ENCODE measurements around the gene ELP1. TPM values are rescaled to one million over a fixed set of nuclear protein-coding genes. Genes with fewer than 3 reads are reported as not detected.
A peak's percentile ranks its signal among the peaks of the same experiment; 100 is the strongest.
"Not testable (repeated sequence)": the region's sequence is repeated elsewhere in the genome, so short reads cannot be mapped to it uniquely, and the experiment has no call there.

ELP1 gene
- total RNA-seq, 1 donor from 2014 or later: 51.9 TPM

- no peaks in the 10 kb centered on the region for H3K4me1 Mint-ChIP-seq (ENCODE audit: low read depth, unreplicated experiment)
- no peak for TF ChIP-seq CTCF (IDR thresholded peaks at IDR 0.05; ENCODE audit: partially characterized antibody, unreplicated experiment)
- H3K4me3 Mint-ChIP-seq (ENCODE audit: unreplicated experiment): no peak overlapping the region
- H3K27me3 Mint-ChIP-seq (ENCODE audit: unreplicated experiment): no peaks in the 10 kb centered on the region
- DNase-seq: no peak
- no peaks in the 10 kb centered on the region for H3K9me3 Mint-ChIP-seq (ENCODE audit: unreplicated experiment)
- H3K27ac Mint-ChIP-seq (ENCODE audit: unreplicated experiment): no peak overlapping the region
- no peaks in the 10 kb centered on the region for H3K36me3 Mint-ChIP-seq (ENCODE audit: unreplicated experiment)
Observed at GRCh38 chr9:108905494-108905893, 28.4 kb downstream of the ELP1 start.

- Mint-ChIP-seq H3K4me3 (ENCODE audit: unreplicated experiment) (no peak overlapping the region), H3K27ac (ENCODE audit: unreplicated experiment) (no peak overlapping the region), H3K27me3 (ENCODE audit: unreplicated experiment) (no peaks in the 10 kb centered on the region), H3K4me1 (ENCODE audit: low read depth, unreplicated experiment) (no peaks in the 10 kb centered on the region), H3K36me3 (ENCODE audit: unreplicated experiment) (no peaks in the 10 kb centered on the region), H3K9me3 (ENCODE audit: unreplicated experiment) (no peaks in the 10 kb centered on the region)
- DNase-seq: no peak
- TF ChIP-seq CTCF (IDR thresholded peaks at IDR 0.05; ENCODE audit: partially characterized antibody, unreplicated experiment): no peak
Observed at GRCh38 chr9:108904161-108904560, 29.8 kb downstream of the ELP1 start.

- no peak for DNase-seq
- Mint-ChIP-seq H3K27me3 (ENCODE audit: unreplicated experiment) (no peaks in the 10 kb centered on the region), H3K9me3 (ENCODE audit: unreplicated experiment) (no peaks in the 10 kb centered on the region), H3K4me3 (ENCODE audit: unreplicated experiment) (no peak overlapping the region), H3K27ac (ENCODE audit: unreplicated experiment) (no peak overlapping the region), H3K36me3 (ENCODE audit: unreplicated experiment) (no peaks in the 10 kb centered on the region), H3K4me1 (ENCODE audit: low read depth, unreplicated experiment) (no peaks in the 10 kb centered on the region)
- TF ChIP-seq CTCF (IDR thresholded peaks at IDR 0.05; ENCODE audit: partially characterized antibody, unreplicated experiment): no peak
Observed at GRCh38 chr9:108903420-108904103, 30.4 kb downstream of the ELP1 start.

GRCh38 chr9:108900176-108900575, 33.7 kb downstream of the ELP1 start:
- H3K36me3 Mint-ChIP-seq (ENCODE audit: unreplicated experiment): no peaks in the 10 kb centered on the region
- no peak overlapping the region for H3K27ac Mint-ChIP-seq (ENCODE audit: unreplicated experiment)
- H3K4me1 Mint-ChIP-seq (ENCODE audit: low read depth, unreplicated experiment): no peaks in the 10 kb centered on the region
- no peak for TF ChIP-seq CTCF (IDR thresholded peaks at IDR 0.05; ENCODE audit: partially characterized antibody, unreplicated experiment)
- DNase-seq: peak; percentile 24
- peaks cover 2% of the 10 kb centered on the region for H3K27me3 Mint-ChIP-seq (ENCODE audit: unreplicated experiment)
- no peaks in the 10 kb centered on the region for H3K9me3 Mint-ChIP-seq (ENCODE audit: unreplicated experiment)
- H3K4me3 Mint-ChIP-seq (ENCODE audit: unreplicated experiment): no peak overlapping the region

- not testable (repeated sequence) for H3K4me1 Mint-ChIP-seq (ENCODE audit: low read depth, unreplicated experiment); H3K27me3 Mint-ChIP-seq (ENCODE audit: unreplicated experiment); H3K4me3 Mint-ChIP-seq (ENCODE audit: unreplicated experiment); H3K36me3 Mint-ChIP-seq (ENCODE audit: unreplicated experiment); H3K9me3 Mint-ChIP-seq (ENCODE audit: unreplicated experiment); H3K27ac Mint-ChIP-seq (ENCODE audit: unreplicated experiment); DNase-seq
Observed at GRCh38 chr9:108899023-108899695, 34.8 kb downstream of the ELP1 start.

Measured in glutamatergic neuron (in vitro differentiated cells).